Endothelial cell of umbilical vein (primary cell): ENCODE data around the gene GPATCH4. TPM values are rescaled to one million over a fixed set of nuclear protein-coding genes. Genes with fewer than 3 reads are reported as not detected.

Source experiments
- BruUV-seq: library from RNA; stranded (reverse); fragments of 400-500 nt; replicated peaks from 2 replicates; lab custom pipeline; 2021; lab: Mats Ljungman, UMichigan
- CTCF ChIA-PET: fragments of 300-600, 350-600 bp; sonication (Branson Sonifier 250); formaldehyde crosslinking; loops from one replicate; lab custom pipeline; 2021; ENCODE audit warnings: antibody characterized with exemption, inconsistent platforms; lab: Charles Lee
- POLR2A ChIA-PET: fragments of 300-600, 350-600 bp; sonication (Branson Sonifier 250); formaldehyde crosslinking; loops from one replicate; lab custom pipeline; 2021; ENCODE audit warnings: antibody characterized with exemption, inconsistent platforms; lab: Charles Lee
- DNase-seq: peaks from one replicate; pipeline ENCODE4 v3.0.0-alpha.2; 2011; ENCODE audit warnings: low read depth, low spot score
- FAIRE-seq: peaks from 2 replicates; lab custom pipeline; 2011; peaks lifted over from hg19 to GRCh38; lab: Jason Lieb, UNC
- H2AFZ ChIP-seq: 2 replicates; pipeline ENCODE4 v1.6.0; 2012; ENCODE audit warnings: low read depth, low read length, control low read depth, inconsistent platforms
- H3K27ac ChIP-seq: 2 replicates; pipeline ENCODE4 v1.5.1; 2011; ENCODE audit warnings: low read depth, mild to moderate bottlenecking, control low read depth, low read length, moderate library complexity; ENCODE audit not compliant: insufficient read depth
- H3K27me3 ChIP-seq, 2 experiments: 2 replicates each; pipeline versions ENCODE4 v1.6.0 to v1.6.1; 2011; ENCODE audit warnings: low read length in 2 of 2, mixed read lengths in 1 of 2; ENCODE audit not compliant: control insufficient read depth in 2 of 2, insufficient read depth in 2 of 2
- H3K36me3 ChIP-seq, 2 experiments: 2 replicates in 1 of 2; 3 replicates in 1 of 2; pipeline ENCODE4 v1.5.1; 2011; ENCODE audit warnings: low read length in 2 of 2, mild to moderate bottlenecking in 1 of 2, moderate library complexity in 1 of 2; ENCODE audit not compliant: control insufficient read depth in 2 of 2, insufficient read depth in 2 of 2; ENCODE audit errors: extremely low read depth in 1 of 2
- H3K4me1 ChIP-seq: 3 replicates; pipeline ENCODE4 v1.5.1; 2011; ENCODE audit warnings: mild to moderate bottlenecking, low read length; ENCODE audit not compliant: control insufficient read depth, insufficient read depth; ENCODE audit errors: extremely low read depth
- H3K4me2 ChIP-seq: 2 replicates; pipeline ENCODE4 v1.6.1; 2011; ENCODE audit warnings: low read length, control low read depth, mixed read lengths; ENCODE audit not compliant: insufficient read depth
- H3K4me3 ChIP-seq, 3 experiments: fragments of 200-600 bp in 1 of 3; sonication (generic), shearing (Covaris generic) in 1 of 3; replicated peaks in 1 of 3; 2 replicates each; pipeline ENCODE4 v1.5.1; 2011 to 2016; ENCODE audit warnings: control low read depth in 3 of 3, low read length in 3 of 3, mild to moderate bottlenecking in 2 of 3, inconsistent platforms in 1 of 3, low read depth in 1 of 3, moderate library complexity in 1 of 3; ENCODE audit not compliant: insufficient read depth in 1 of 3
- H3K79me2 ChIP-seq: 2 replicates; pipeline ENCODE4 v1.6.0; 2012; ENCODE audit warnings: low read length, inconsistent platforms; ENCODE audit not compliant: control insufficient read depth, insufficient read depth
- H3K9ac ChIP-seq: replicated peaks from 2 replicates; pipeline ENCODE3; 2011; ENCODE audit warnings: low read length, control low read depth; ENCODE audit not compliant: insufficient read depth; ENCODE audit errors: extremely low read depth
- H3K9me1 ChIP-seq: replicated peaks from 3 replicates; pipeline ENCODE4 v1.6.0; 2011; ENCODE audit warnings: mild to moderate bottlenecking, low read length; ENCODE audit not compliant: control insufficient read depth, insufficient read depth; ENCODE audit errors: extremely low read depth
- H3K9me3 ChIP-seq: replicated peaks from 2 replicates; pipeline ENCODE4 v1.5.1; 2012; ENCODE audit warnings: low read length, inconsistent platforms; ENCODE audit not compliant: control insufficient read depth, insufficient read depth
- H4K20me1 ChIP-seq: replicated peaks from 2 replicates; pipeline ENCODE3; 2011; ENCODE audit warnings: mild to moderate bottlenecking, low read length; ENCODE audit not compliant: control insufficient read depth, insufficient read depth; ENCODE audit errors: extremely low read depth
- EZH2 ChIP-seq: IDR thresholded peaks from 2 replicates; pipeline ENCODE4 v1.6.1; 2012; ENCODE audit warnings: borderline replicate concordance, low read depth, mild to moderate bottlenecking, moderate library complexity, low read length, inconsistent platforms; ENCODE audit not compliant: severe bottlenecking
- FOS ChIP-seq: IDR thresholded peaks from 2 replicates; pipeline ENCODE4 v1.6.1; 2011; ENCODE audit warnings: mild to moderate bottlenecking, low read length, moderate library complexity, borderline replicate concordance; ENCODE audit not compliant: insufficient read depth
- GATA2 ChIP-seq: IDR thresholded peaks from 2 replicates; pipeline ENCODE4 v1.7.0; 2011; ENCODE audit warnings: low read depth, mild to moderate bottlenecking, moderate library complexity, mixed read lengths, low read length; ENCODE audit not compliant: insufficient read length, insufficient read depth
- JUN ChIP-seq: IDR thresholded peaks from 2 replicates; pipeline ENCODE4 v1.6.1; 2011; ENCODE audit warnings: borderline replicate concordance, low read depth; ENCODE audit not compliant: insufficient read length, insufficient read depth
- MYC ChIP-seq: IDR thresholded peaks from one replicate; pipeline ENCODE4 v1.6.1; 2011; ENCODE audit warnings: mild to moderate bottlenecking, low read depth, low read length
- POLR2A ChIP-seq: IDR thresholded peaks from 2 replicates; pipeline ENCODE4 v1.6.1; 2012; ENCODE audit warnings: low read depth, mild to moderate bottlenecking, control low read depth, low read length
- POLR2AphosphoS5 ChIP-seq: IDR thresholded peaks from 2 replicates; pipeline ENCODE4 v1.6.1; 2012; ENCODE audit warnings: low read depth, mild to moderate bottlenecking, control low read depth, low read length, moderate library complexity; ENCODE audit not compliant: insufficient read depth
- dilution Hi-C: fragments of 300-500 bp; cut with MboI; formaldehyde crosslinking; loops from one replicate; pipeline ENCODE4 v1.15.0; 2019; ENCODE audit warnings: low sequenced_read_pairs; ENCODE audit not compliant: extremely low pct_ligation_motif_present
- intact Hi-C: fragments of 100-400 bp; cut with micrococcal nuclease; formaldehyde crosslinking; loops from one replicate; pipeline ENCODE4 v1.10.0; 2022
- polyA plus RNA-seq, 4 experiments: library from polyadenylated mRNA; depleted of rRNA in 3 of 4; stranded (reverse) in 3 of 4; unstranded in 1 of 4; fragments of >200 nt; gene quantifications; 2 replicates each; pipeline versions ENCODE4 v1.2.1 to v1.2.3, GENCODE V29; 2011 to 2012; ENCODE audit warnings: missing spikeins in 1 of 4
- total RNA-seq: library from RNA; stranded (reverse); gene quantifications from 2 replicates; pipeline ENCODE4 v1.2.3, GENCODE V29; 2021
- TF ChIP-seq, protein P1 (sequence below), 2 donors: IDR thresholded peaks; 1 replicate in 1 of 2; 2 replicates in 1 of 2; pipeline ENCODE4 v1.5.1; 2011; ENCODE audit warnings: low read length in 2 of 2, mild to moderate bottlenecking in 2 of 2, moderate library complexity in 2 of 2, control low read depth in 1 of 2, inconsistent platforms in 1 of 2, low read depth in 1 of 2; ENCODE audit not compliant: insufficient read depth in 1 of 2; ENCODE audit errors: extremely low read depth in 1 of 2
- TF ChIP-seq, protein P2 (sequence below): IDR thresholded peaks from 2 replicates; pipeline ENCODE4 v1.6.1; 2011; ENCODE audit not compliant: insufficient read depth, insufficient read length

The GPATCH4 gene
- total and polyA plus RNA-seq, 2 donors (not counting 3 experiments of a cell fraction or from before 2014, with no cell fraction given) = 22.4 to 29.2 TPM

DNA sequence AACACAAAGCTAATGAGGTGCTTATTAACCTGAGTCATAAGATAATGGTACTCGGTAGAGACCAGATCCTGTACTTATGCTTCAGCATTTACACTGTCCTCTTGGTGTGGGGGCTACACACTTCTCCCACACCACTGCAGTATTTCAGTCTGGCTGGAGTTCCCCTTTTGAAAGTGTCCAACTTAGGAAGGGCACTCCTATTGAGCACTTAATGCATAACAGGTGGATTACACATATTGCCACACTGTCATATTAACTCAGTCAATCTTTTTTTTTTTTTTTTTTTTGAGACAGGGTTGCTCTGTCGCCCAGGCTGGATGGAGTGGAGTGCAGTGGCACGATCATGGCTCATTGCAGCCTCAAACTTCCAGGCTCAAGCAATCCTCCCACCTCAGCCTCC is 1.5 kb downstream of the GPATCH4 start:
- dilution Hi-C loops = no loop called here
- Histone ChIP-seq H3K4me2 (no peak overlapping the region), H3K4me3 (no peak overlapping the region), H3K9me1 (no peaks in the 10 kb centered on the region), H3K27ac (no peak overlapping the region), H3K9me3 (no peaks in the 10 kb centered on the region), H3K9ac (no peak overlapping the region), H3K4me1 (peaks cover 10% of the 10 kb centered on the region), H3K79me2 (peaks cover 19% of the 10 kb centered on the region), H2AFZ (no peak overlapping the region), H3K36me3 (peaks cover 0 to 24% of the 10 kb centered on the region in 2 experiments), H3K27me3 (no peaks in the 10 kb centered on the region), H4K20me1 (no peaks in the 10 kb centered on the region)
- intact Hi-C loops = loop anchor here (2.0 kb wide), 2 partner anchors 15 to 143 kb away; no protein-coding TSS in a partner anchor
- BruUV-seq = no TSS peak
- TF ChIP-seq FOS (no peak), POLR2AphosphoS5 (no peak), EZH2 (no peak), JUN (no peak)
- ChIA-PET CTCF (interaction anchor here (1.1 to 1.8 kb wide), 6 partner anchors 8 to 214 kb away, joined by 3 to 11 read pairs (median 4); partner anchors contain the start of gene NAXE), POLR2A (no interaction called here)
- FAIRE-seq = no peak
- DNase-seq = no peak

DNA sequence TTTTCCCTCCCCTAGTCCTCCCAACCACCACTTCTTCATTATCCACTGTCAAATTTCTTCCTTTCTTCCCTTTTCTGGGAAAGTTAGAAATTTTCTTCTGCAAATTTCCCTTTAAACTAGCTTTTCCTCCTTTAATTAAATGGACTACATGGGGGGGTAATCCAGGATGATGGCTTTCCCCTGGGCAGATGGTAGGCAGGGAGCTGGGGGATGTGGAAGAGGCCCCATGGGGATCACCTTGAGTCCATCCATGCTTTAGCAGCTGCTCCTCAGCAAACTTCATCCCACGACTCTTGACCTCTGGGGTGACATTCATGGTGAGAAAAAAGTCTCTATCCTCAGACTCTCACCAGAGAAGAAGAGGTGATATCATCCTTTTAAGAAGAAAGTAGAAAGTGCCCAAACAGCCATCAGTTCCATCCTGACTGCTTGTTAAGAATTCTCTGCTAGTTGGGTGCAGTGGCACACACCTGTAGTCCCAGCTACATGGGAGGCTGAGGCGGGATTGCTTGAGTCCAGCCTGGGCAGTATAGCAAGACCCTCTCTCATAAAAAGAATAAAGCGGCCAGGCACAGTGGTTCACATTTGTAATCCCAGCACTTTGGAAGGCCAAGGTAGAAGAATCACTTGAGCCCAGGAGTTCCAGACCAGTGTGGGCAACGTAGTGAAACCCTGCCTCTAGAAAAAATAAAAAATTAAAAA is 2.4 kb downstream of the GPATCH4 start:
- Histone ChIP-seq H3K9me3 (no peaks in the 10 kb centered on the region), H3K27ac (no peak overlapping the region), H3K27me3 (no peaks in the 10 kb centered on the region), H3K36me3 (peaks cover 0 to 29% of the 10 kb centered on the region in 2 experiments), H3K4me2 (no peak overlapping the region), H3K79me2 (peaks cover 19% of the 10 kb centered on the region), H4K20me1 (no peaks in the 10 kb centered on the region), H3K4me1 (peaks cover 10% of the 10 kb centered on the region), H2AFZ (no peak overlapping the region), H3K9me1 (no peaks in the 10 kb centered on the region), H3K4me3 (no peak overlapping the region), H3K9ac (no peak overlapping the region)
- intact Hi-C loops (no loop called here), dilution Hi-C loops (no loop called here)
- ChIA-PET CTCF (interaction anchor here (1.0 to 1.8 kb wide), 6 partner anchors 8 to 213 kb away, joined by 3 to 5 read pairs (median 3); partner anchors contain the start of gene NAXE), POLR2A (no interaction called here)
- TF ChIP-seq FOS (no peak), POLR2AphosphoS5 (no peak), MYC (no peak), EZH2 (no peak), JUN (no peak), POLR2A (no peak), GATA2 (no peak)
- TF ChIP-seq, protein P1, sequence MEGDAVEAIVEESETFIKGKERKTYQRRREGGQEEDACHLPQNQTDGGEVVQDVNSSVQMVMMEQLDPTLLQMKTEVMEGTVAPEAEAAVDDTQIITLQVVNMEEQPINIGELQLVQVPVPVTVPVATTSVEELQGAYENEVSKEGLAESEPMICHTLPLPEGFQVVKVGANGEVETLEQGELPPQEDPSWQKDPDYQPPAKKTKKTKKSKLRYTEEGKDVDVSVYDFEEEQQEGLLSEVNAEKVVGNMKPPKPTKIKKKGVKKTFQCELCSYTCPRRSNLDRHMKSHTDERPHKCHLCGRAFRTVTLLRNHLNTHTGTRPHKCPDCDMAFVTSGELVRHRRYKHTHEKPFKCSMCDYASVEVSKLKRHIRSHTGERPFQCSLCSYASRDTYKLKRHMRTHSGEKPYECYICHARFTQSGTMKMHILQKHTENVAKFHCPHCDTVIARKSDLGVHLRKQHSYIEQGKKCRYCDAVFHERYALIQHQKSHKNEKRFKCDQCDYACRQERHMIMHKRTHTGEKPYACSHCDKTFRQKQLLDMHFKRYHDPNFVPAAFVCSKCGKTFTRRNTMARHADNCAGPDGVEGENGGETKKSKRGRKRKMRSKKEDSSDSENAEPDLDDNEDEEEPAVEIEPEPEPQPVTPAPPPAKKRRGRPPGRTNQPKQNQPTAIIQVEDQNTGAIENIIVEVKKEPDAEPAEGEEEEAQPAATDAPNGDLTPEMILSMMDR (IDR thresholded peaks at IDR 0.05; ENCODE audit: extremely low read depth in 1 of 2, insufficient read depth in 1 of 2, low read depth in 1 of 2, low read length in 2 of 2) = no peak
- TF ChIP-seq, protein P2, sequence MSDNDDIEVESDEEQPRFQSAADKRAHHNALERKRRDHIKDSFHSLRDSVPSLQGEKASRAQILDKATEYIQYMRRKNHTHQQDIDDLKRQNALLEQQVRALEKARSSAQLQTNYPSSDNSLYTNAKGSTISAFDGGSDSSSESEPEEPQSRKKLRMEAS = no peak
- DNase-seq = no peak
- BruUV-seq = no TSS peak
- no peak for FAIRE-seq
